GM12864 (cell line): ENCODE data around the gene MED27.
A peak's percentile ranks its signal among the peaks of the same experiment; 100 is the strongest.

Experiments
- DNase-seq: peaks from one replicate; pipeline ENCODE4 v3.0.0-alpha.2; 2011; ENCODE audit warnings: low read depth
- H3K4me3 ChIP-seq: 2 replicates; pipeline ENCODE4 v1.5.1; 2011; ENCODE audit warnings: mild to moderate bottlenecking, low read depth, low read length, control low read depth
- CTCF ChIP-seq: IDR thresholded peaks from 2 replicates; pipeline ENCODE4 v1.5.1; 2011; ENCODE audit warnings: low read depth, mild to moderate bottlenecking, moderate library complexity, low read length, control low read depth, inconsistent platforms; ENCODE audit errors: missing control alignments

Gene MED27

GRCh38 chr9:131960851-131961495, 118.7 kb downstream of the MED27 start:
- no peak overlapping the region for H3K4me3 ChIP-seq
- no peak for TF ChIP-seq CTCF
- DNase-seq = no peak

GRCh38 chr9:131960311-131960710, 119.4 kb downstream of the MED27 start:
- no peak overlapping the region for H3K4me3 ChIP-seq
- no peak for TF ChIP-seq CTCF
- DNase-seq = no peak

- no peak overlapping the region for H3K4me3 ChIP-seq
- no peak for TF ChIP-seq CTCF
- DNase-seq = no peak
These were observed 119.8 kb downstream of the MED27 start for GRCh38 chr9:131959887-131960286.

- no peak for DNase-seq
- H3K4me3 ChIP-seq = no peak overlapping the region
- no peak for TF ChIP-seq CTCF
These were observed 120.6 kb downstream of the MED27 start for GRCh38 chr9:131959056-131959455.

- H3K4me3 ChIP-seq = no peak overlapping the region
- TF ChIP-seq CTCF = peak; percentile 47
- DNase-seq = no peak
These were observed 125.4 kb downstream of the MED27 start for GRCh38 chr9:131954299-131954698.

GRCh38 chr9:131951905-131952304, 127.8 kb downstream of the MED27 start:
- no peak for DNase-seq
- no peak for TF ChIP-seq CTCF
- no peak overlapping the region for H3K4me3 ChIP-seq

GRCh38 chr9:131951155-131951554, 128.5 kb downstream of the MED27 start:
- no peak overlapping the region for H3K4me3 ChIP-seq
- TF ChIP-seq CTCF = no peak
- no peak for DNase-seq
